ENCODE results near the gene ALB. TPM values are rescaled to one million over a fixed set of nuclear protein-coding genes. Genes with fewer than 3 reads are reported as not detected.
A peak's percentile ranks its signal among the peaks of the same experiment; 100 is the strongest.

Gene ALB
- polyA plus RNA-seq, 1 donor = 4.6 TPM

GRCh38 chr4:73408181-73408867, 4.2 kb downstream of the ALB start:
- no peak for DNase-seq

- DNase-seq = no peak
Observed at GRCh38 chr4:73409012-73409862, 5.2 kb downstream of the ALB start.

GRCh38 chr4:73409978-73410548, 6.0 kb downstream of the ALB start:
- DNase-seq = no peak

- DNase-seq = no peak
Observed at GRCh38 chr4:73410916-73411730, 7.0 kb downstream of the ALB start.

- no peak for DNase-seq
Observed at GRCh38 chr4:73411731-73412414, 7.8 kb downstream of the ALB start.

GRCh38 chr4:73413294-73413755, 9.2 kb downstream of the ALB start:
- DNase-seq = no peak

- DNase-seq = no peak
Observed at GRCh38 chr4:73414936-73415271, 10.8 kb downstream of the ALB start.

GRCh38 chr4:73415807-73416238, 11.7 kb downstream of the ALB start:
- DNase-seq = no peak

GRCh38 chr4:73416423-73417087, 12.5 kb downstream of the ALB start:
- DNase-seq = no peak

- no peak for DNase-seq
Observed at GRCh38 chr4:73417342-73417741, 13.3 kb downstream of the ALB start.

GRCh38 chr4:73417973-73418372, 13.9 kb downstream of the ALB start:
- DNase-seq = peak; percentile 10

- DNase-seq = no peak
Observed at GRCh38 chr4:73418677-73419076, 14.6 kb downstream of the ALB start.

GRCh38 chr4:73419106-73420038, 15.3 kb downstream of the ALB start:
- no peak for DNase-seq

GRCh38 chr4:73420615-73421014, 16.5 kb downstream of the ALB start:
- DNase-seq = no peak

- DNase-seq = no peak
Observed at GRCh38 chr4:73421708-73422457, 17.8 kb downstream of the ALB start.

GRCh38 chr4:73422458-73422752, 18.3 kb downstream of the ALB start:
- DNase-seq = no peak

- DNase-seq = no peak
Observed at GRCh38 chr4:73423184-73423583, 19.1 kb downstream of the ALB start.

- DNase-seq = no peak
Observed at GRCh38 chr4:73426666-73427065, 22.6 kb downstream of the ALB start.

GRCh38 chr4:73429118-73429517, 25.0 kb downstream of the ALB start:
- DNase-seq = no peak
